GM12872 (cell line): ENCODE results near the gene EFCAB5.

ENCODE experiments used
- TF ChIP-seq, protein P1 (sequence below): IDR thresholded peaks from 3 replicates; pipeline ENCODE4 v1.5.1; 2011; ENCODE audit warnings: low read depth, mild to moderate bottlenecking, low read length, moderate library complexity; ENCODE audit not compliant: insufficient read depth

EFCAB5 gene

DNA sequence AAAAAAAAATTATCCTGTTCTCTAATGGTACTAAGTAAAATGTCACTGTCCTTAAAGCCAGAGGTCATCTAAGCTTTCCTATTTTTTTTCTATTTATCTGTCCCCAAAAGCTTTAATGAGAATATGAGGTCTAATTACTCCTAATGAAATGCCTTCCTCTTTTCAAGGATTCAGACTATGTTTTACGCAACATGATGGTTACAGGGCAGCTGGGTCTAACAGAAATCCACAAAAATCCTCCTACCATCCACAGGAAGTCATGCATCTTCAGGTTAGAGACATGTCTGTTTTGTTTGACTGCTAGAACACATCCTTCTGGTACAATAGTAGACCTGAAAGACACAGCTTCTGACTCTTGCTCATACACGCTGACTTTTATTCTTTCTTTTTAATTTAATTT lies 145.5 kb downstream of the EFCAB5 start:
- TF ChIP-seq, protein P1, sequence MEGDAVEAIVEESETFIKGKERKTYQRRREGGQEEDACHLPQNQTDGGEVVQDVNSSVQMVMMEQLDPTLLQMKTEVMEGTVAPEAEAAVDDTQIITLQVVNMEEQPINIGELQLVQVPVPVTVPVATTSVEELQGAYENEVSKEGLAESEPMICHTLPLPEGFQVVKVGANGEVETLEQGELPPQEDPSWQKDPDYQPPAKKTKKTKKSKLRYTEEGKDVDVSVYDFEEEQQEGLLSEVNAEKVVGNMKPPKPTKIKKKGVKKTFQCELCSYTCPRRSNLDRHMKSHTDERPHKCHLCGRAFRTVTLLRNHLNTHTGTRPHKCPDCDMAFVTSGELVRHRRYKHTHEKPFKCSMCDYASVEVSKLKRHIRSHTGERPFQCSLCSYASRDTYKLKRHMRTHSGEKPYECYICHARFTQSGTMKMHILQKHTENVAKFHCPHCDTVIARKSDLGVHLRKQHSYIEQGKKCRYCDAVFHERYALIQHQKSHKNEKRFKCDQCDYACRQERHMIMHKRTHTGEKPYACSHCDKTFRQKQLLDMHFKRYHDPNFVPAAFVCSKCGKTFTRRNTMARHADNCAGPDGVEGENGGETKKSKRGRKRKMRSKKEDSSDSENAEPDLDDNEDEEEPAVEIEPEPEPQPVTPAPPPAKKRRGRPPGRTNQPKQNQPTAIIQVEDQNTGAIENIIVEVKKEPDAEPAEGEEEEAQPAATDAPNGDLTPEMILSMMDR, result no peak

DNA sequence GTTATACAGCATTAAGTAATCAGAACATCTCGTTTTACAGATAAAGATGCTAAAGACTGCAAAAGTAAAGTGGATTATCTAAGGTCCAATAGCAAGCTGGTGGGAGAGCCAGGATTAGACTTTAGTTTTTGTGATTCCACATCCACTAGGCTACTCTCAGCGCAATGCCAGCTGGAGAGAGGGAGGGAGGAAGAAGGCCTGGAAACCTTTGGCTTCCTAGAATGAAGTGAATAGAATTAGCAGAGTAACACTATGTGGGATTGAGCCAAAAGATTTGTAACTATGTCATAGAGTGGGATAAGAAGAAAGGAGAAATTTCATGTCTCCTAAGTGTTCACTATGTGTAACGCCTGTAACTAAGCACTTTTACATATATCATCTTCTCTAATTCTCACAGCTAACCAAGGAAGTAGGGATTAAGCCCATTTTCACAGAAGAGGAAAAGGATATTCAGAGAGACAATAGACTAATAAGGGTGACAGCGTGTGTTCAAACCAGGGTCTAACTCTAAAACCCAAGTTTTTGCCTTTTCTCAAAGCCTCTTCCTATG lies 149.8 kb downstream of the EFCAB5 start:
- TF ChIP-seq, protein P1, result no peak

DNA sequence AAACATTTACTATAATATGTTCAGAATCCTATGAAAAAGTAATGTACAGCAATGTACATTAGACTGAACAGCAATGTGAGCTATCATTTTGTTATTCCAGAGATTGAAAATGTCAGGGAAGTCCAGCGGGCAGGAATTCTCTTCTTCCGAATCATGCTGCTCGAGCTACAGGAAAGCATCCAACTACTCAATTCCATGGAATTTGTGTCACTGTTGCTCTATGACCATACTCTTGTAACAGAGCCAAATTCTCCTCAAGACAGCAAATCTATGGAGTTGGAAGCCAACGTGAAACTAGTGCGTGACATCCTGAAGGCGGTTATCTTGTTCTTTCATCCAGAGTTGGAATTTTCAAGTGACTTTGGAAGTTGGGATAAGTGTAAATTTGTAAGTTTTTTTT lies 150.3 kb downstream of the EFCAB5 start:
- TF ChIP-seq, protein P1, result no peak

DNA sequence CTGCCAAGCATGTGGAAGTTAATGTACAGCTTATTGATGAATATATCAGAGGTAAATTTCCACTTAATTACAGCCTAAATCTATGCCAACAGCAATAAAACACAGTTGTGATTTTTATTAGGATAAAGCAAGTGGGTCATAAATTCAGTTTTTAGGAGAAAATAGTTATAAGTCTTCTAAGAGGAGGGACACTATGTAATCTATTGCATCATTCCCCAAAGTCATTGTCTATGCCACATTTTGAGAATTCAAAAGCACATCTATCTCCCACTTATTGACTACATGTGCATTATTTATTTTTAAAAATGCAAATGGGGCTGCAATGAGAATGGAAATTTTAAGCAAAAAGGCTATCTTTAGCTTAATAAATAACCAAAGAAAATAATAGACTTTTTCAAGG lies 151.5 kb downstream of the EFCAB5 start:
- TF ChIP-seq, protein P1, result no peak

DNA sequence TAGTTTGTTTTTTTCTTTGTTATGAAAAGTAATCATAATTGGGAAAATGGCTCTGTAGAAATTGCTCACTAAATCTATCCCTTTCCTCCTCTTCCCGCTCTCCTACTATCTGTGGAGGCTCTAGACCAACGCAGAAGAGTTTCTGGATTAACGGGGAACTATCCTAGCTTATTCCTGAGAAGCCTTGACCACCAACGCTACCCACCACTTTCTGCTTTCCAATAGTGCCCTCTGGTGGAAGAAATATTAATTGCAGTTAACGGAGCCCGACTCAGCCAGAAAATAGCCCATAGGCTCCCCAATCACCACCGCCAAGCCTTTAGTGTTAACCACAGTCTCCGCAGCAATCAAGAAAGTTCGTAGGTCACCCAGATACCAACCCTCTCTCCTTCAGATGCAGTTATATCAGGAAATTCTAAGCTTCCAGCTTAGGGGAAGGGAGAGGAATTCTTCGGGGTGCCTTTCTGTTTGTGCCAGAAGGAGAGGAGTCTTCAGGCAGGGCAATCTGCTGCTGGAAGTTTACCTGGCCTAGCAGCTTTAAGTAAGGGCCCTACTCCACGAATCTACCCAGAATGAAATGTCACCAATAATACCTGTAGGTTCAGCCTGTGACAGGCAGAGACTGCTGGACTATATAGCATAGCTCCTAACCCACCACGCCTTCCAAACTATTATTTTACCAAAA lies 152.2 kb downstream of the EFCAB5 start:
- TF ChIP-seq, protein P1, result peak; percentile 64

DNA sequence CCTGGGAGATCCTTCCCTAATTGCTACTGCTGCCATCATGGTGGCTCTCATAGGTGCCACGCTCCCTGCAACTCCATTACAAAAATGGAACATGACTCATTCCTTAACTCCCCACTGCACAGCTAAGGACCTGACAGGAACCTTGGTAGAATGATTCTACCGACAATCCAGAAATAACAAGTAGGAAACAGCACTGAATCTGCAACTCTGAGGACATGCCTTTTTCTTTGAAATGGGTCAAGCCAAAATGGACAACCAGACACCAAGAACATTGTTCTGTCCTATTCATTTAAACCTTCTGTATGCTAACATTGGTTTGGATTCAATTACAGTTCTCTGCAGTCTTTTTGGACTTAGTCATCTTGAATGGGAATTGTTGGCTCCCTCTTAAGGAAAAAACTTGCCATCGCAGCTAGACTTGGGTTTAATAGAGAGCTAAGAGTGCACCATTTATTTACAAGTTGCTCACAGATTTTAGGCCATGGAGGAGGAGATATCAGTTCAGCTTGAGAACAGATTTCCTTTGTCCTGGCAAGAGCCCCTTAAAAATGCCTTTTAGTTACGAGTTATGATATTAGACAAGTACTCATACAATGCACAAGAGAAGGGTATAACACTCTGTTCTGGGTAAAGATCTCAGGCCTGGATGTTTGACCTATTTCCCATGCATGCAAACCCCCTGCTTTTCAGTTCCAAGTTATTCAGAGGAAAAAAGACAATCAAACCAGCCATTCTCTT lies 154.2 kb downstream of the EFCAB5 start:
- TF ChIP-seq, protein P1, result peak; percentile 66

DNA sequence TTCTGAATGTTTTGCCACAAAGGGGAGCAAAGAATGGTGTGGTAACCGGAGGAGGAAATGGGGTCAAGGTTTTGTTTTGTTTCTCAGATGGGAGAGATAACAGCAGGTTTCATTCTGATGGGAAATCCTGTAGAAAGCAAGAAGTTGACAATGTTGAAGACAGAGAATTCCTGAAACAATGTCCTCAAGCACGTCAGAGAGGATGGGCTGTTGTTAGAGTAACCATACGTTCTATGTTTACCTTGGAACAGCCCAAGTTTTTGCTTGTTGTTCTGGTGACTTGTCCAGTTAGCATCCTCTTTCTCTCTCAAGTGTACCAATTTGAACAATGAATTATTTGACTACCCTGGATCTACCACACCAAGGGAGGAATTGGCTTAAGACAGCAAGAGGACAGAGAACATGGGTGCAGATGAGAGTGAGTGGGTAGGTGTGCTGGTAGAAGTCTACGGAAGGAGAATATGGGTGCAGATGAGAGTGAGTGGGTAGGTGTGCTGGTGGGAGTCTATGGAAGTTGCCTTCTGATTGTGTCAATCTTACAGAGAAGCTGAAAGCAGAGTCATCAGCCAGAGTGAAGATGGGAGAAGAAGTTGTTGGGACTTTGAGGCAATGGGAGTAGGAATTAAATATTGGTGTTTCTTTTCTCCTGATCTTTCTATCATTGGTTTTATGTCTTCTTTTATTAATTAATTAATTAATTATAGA lies 160.4 kb downstream of the EFCAB5 start:
- TF ChIP-seq, protein P1, result no peak
